Stomach smooth muscle (tissue), 2 donors: ENCODE measurements around the gene SYDE2.
"Not testable (repeated sequence)": the region's sequence is repeated elsewhere in the genome, so short reads cannot be mapped to it uniquely, and the experiment has no call there.

Experiments used
- H3K27ac ChIP-seq: one replicate; pipeline ENCODE4 v1.7.0; 2013; ENCODE audit warnings: mild to moderate bottlenecking, low read length, inconsistent platforms
- H3K27me3 ChIP-seq, 2 donors: one replicate each; pipeline ENCODE4 v1.7.0; 2013; ENCODE audit warnings: low read length in 2 of 2; ENCODE audit not compliant: insufficient read depth in 2 of 2, control insufficient read depth in 1 of 2
- H3K36me3 ChIP-seq, 2 donors: one replicate each; pipeline ENCODE4 v1.7.0; 2013; ENCODE audit warnings: low read length in 2 of 2; ENCODE audit not compliant: control insufficient read depth in 2 of 2, insufficient read depth in 2 of 2
- H3K4me1 ChIP-seq: one replicate; pipeline ENCODE4 v1.7.0; 2013; ENCODE audit warnings: low read length; ENCODE audit not compliant: control insufficient read depth, insufficient read depth
- H3K4me3 ChIP-seq, 2 donors: one replicate each; pipeline ENCODE4 v1.7.0; 2013; ENCODE audit warnings: low read length in 2 of 2
- H3K9ac ChIP-seq, 2 donors: one replicate each; pipeline ENCODE4 v1.7.0; 2013; ENCODE audit warnings: low read length in 2 of 2, mild to moderate bottlenecking in 1 of 2
- H3K9me3 ChIP-seq, 2 donors: one replicate each; pipeline ENCODE4 v1.7.0; 2013; ENCODE audit warnings: low read length in 2 of 2; ENCODE audit not compliant: control insufficient read depth in 2 of 2
- donor health status: healthy.
- donor health status: Pancreatic carcinoma.

The SYDE2 gene

GRCh38 chr1:85192129-85192528, 8.7 kb downstream of the SYDE2 start:
- peaks cover 8 to 14% of the 10 kb centered on the region in 2 donors for H3K36me3 ChIP-seq
- H3K9ac ChIP-seq, H3K4me3 ChIP-seq, H3K27ac ChIP-seq, H3K9me3 ChIP-seq, H3K4me1 ChIP-seq, H3K27me3 ChIP-seq: not testable (repeated sequence)

GRCh38 chr1:85189120-85189519, 11.7 kb downstream of the SYDE2 start:
- H3K27ac ChIP-seq, result no peak overlapping the region
- H3K4me3 ChIP-seq, result no peak overlapping the region
- H3K9me3 ChIP-seq, result no peaks in the 10 kb centered on the region
- no peaks in the 10 kb centered on the region for H3K4me1 ChIP-seq
- H3K9ac ChIP-seq, result no peak overlapping the region
- no peaks in the 10 kb centered on the region for H3K27me3 ChIP-seq
- H3K36me3 ChIP-seq, result peaks cover 8 to 14% of the 10 kb centered on the region in 2 donors

- Histone ChIP-seq H3K4me3 (peak overlapping the region in 1 of 2 donors; percentile 26), H3K27ac (no peak overlapping the region), H3K27me3 (no peaks in the 10 kb centered on the region)
Observed at GRCh38 chr1:85188530-85188929, 12.3 kb downstream of the SYDE2 start.

GRCh38 chr1:85187021-85187420, 13.8 kb downstream of the SYDE2 start:
- H3K4me3 ChIP-seq, H3K27me3 ChIP-seq, H3K9ac ChIP-seq, H3K9me3 ChIP-seq, H3K4me1 ChIP-seq, H3K27ac ChIP-seq: not testable (repeated sequence)
- H3K36me3 ChIP-seq, result peaks cover 8 to 14% of the 10 kb centered on the region in 2 donors

More at GRCh38 chr1:85188530-85188929, 12.3 kb downstream of the SYDE2 start:
- Histone ChIP-seq H3K36me3 (peaks cover 8 to 14% of the 10 kb centered on the region in 2 donors), H3K4me1 (no peaks in the 10 kb centered on the region), H3K9ac (peak overlapping the region in 1 of 2 donors; percentile 17), H3K9me3 (no peaks in the 10 kb centered on the region)

- Histone ChIP-seq H3K27ac (no peak overlapping the region), H3K4me1 (no peaks in the 10 kb centered on the region), H3K4me3 (no peak overlapping the region), H3K27me3 (no peaks in the 10 kb centered on the region), H3K9ac (no peak overlapping the region), H3K9me3 (no peaks in the 10 kb centered on the region), H3K36me3 (peaks cover 0 to 3% of the 10 kb centered on the region in 2 donors)
Observed at GRCh38 chr1:85184245-85184644, 16.6 kb downstream of the SYDE2 start.

- Histone ChIP-seq H3K27me3 (no peaks in the 10 kb centered on the region), H3K27ac (no peak overlapping the region), H3K9ac (no peak overlapping the region), H3K9me3 (no peaks in the 10 kb centered on the region), H3K4me3 (no peak overlapping the region), H3K36me3 (no peaks in the 10 kb centered on the region), H3K4me1 (no peaks in the 10 kb centered on the region)
Observed at GRCh38 chr1:85182700-85183099, 18.1 kb downstream of the SYDE2 start.

- Histone ChIP-seq H3K27ac (no peak overlapping the region), H3K9ac (no peak overlapping the region)
Observed at GRCh38 chr1:85180869-85181268, 19.9 kb downstream of the SYDE2 start.

GRCh38 chr1:85179522-85179921, 21.3 kb downstream of the SYDE2 start:
- Histone ChIP-seq H3K4me1 (no peaks in the 10 kb centered on the region), H3K36me3 (peaks cover 0 to 6% of the 10 kb centered on the region in 2 donors), H3K27me3 (no peaks in the 10 kb centered on the region), H3K27ac (no peak overlapping the region), H3K4me3 (no peak overlapping the region), H3K9me3 (no peaks in the 10 kb centered on the region), H3K9ac (no peak overlapping the region)

More at GRCh38 chr1:85180869-85181268, 19.9 kb downstream of the SYDE2 start:
- no peaks in the 10 kb centered on the region for H3K4me1 ChIP-seq
- no peaks in the 10 kb centered on the region for H3K9me3 ChIP-seq
- H3K27me3 ChIP-seq, result no peaks in the 10 kb centered on the region
- no peak overlapping the region for H3K4me3 ChIP-seq
- peaks cover 0 to 6% of the 10 kb centered on the region in 2 donors for H3K36me3 ChIP-seq

GRCh38 chr1:85178396-85178795, 22.4 kb downstream of the SYDE2 start:
- no peaks in the 10 kb centered on the region for H3K9me3 ChIP-seq
- H3K4me3 ChIP-seq, result no peak overlapping the region
- peaks cover 0 to 8% of the 10 kb centered on the region in 2 donors for H3K36me3 ChIP-seq
- no peaks in the 10 kb centered on the region for H3K4me1 ChIP-seq
- no peak overlapping the region for H3K27ac ChIP-seq
- H3K9ac ChIP-seq, result no peak overlapping the region
- no peaks in the 10 kb centered on the region for H3K27me3 ChIP-seq

GRCh38 chr1:85174503-85174902, 26.3 kb downstream of the SYDE2 start:
- Histone ChIP-seq H3K36me3 (peaks cover 0 to 15% of the 10 kb centered on the region in 2 donors), H3K4me1 (no peaks in the 10 kb centered on the region), H3K4me3 (no peak overlapping the region), H3K27me3 (no peaks in the 10 kb centered on the region), H3K9ac (no peak overlapping the region), H3K9me3 (no peaks in the 10 kb centered on the region), H3K27ac (no peak overlapping the region)

GRCh38 chr1:85172684-85173337, 28.0 kb downstream of the SYDE2 start:
- Histone ChIP-seq H3K4me3 (no peak overlapping the region), H3K27ac (no peak overlapping the region), H3K4me1 (no peaks in the 10 kb centered on the region), H3K9ac (no peak overlapping the region), H3K9me3 (no peaks in the 10 kb centered on the region), H3K36me3 (peaks cover 0 to 23% of the 10 kb centered on the region in 2 donors), H3K27me3 (no peaks in the 10 kb centered on the region)
